HL-60 (cell line): Measurements from ENCODE around the gene DMAC2L.
A peak's percentile ranks its signal among the peaks of the same experiment; 100 is the strongest.

Experiments used
- CTCF ChIP-seq: IDR thresholded peaks from one replicate; pipeline ENCODE4 v1.5.1; 2011; ENCODE audit warnings: low read length, control low read depth, inconsistent platforms; ENCODE audit not compliant: insufficient read depth
- GABPA ChIP-seq: IDR thresholded peaks from 2 replicates; pipeline ENCODE4 v1.6.1; 2012; ENCODE audit warnings: low read depth
- POLR2AphosphoS5 ChIP-seq: IDR thresholded peaks from 2 replicates; pipeline ENCODE4 v1.6.1; 2012; ENCODE audit warnings: low read depth
- REST ChIP-seq: IDR thresholded peaks from 2 replicates; pipeline ENCODE4 v1.6.1; 2012; ENCODE audit warnings: low read depth; ENCODE audit not compliant: insufficient replicate concordance
- SPI1 ChIP-seq: IDR thresholded peaks from 2 replicates; pipeline ENCODE4 v1.6.1; 2012; ENCODE audit warnings: low read depth, mild to moderate bottlenecking, borderline replicate concordance

- TF ChIP-seq CTCF, result peak; percentile 6
- no peak for TF ChIP-seq GABPA
- no peak for TF ChIP-seq REST
- TF ChIP-seq POLR2AphosphoS5, result no peak
- no peak for TF ChIP-seq SPI1
Observed at GRCh38 chr14:50311337-50311971, 670 bp upstream of the DMAC2L start.
